PFSK-1 (cell line): ENCODE results near the gene GPR62.

Experiments
- FOXP2 ChIP-seq: optimal IDR thresholded peaks from 2 replicates; pipeline ENCODE3; 2011; ENCODE audit warnings: borderline replicate concordance, control low read depth, inconsistent platforms; ENCODE audit not compliant: insufficient read depth; ENCODE audit errors: extremely low read length, extremely low read depth
- POLR2AphosphoS5 ChIP-seq: IDR thresholded peaks from 2 replicates; pipeline ENCODE4 v1.6.1; 2012; ENCODE audit warnings: low read depth, mild to moderate bottlenecking, control low read depth, low read length, moderate library complexity
- REST ChIP-seq, 2 experiments: IDR thresholded peaks; 2 replicates each; pipeline versions ENCODE4 v1.6.1 to v1.8.0; 2011 to 2012; ENCODE audit warnings: low read depth in 2 of 2, low read length in 2 of 2, control low read depth in 1 of 2, inconsistent platforms in 1 of 2, mild to moderate bottlenecking in 1 of 2, moderate library complexity in 1 of 2; ENCODE audit not compliant: insufficient read depth in 1 of 2
- SIN3A ChIP-seq: IDR thresholded peaks from 2 replicates; pipeline ENCODE4 v1.6.1; 2012; ENCODE audit warnings: mild to moderate bottlenecking, low read length, moderate library complexity, borderline replicate concordance; ENCODE audit not compliant: insufficient read depth
- TAF1 ChIP-seq: IDR thresholded peaks from 2 replicates; pipeline ENCODE4 v1.6.1; 2012; ENCODE audit warnings: low read length, control low read depth, borderline replicate concordance; ENCODE audit not compliant: insufficient read depth

Gene GPR62

GRCh38 chr3:51953445-51953844 lies 1.7 kb upstream of the GPR62 start:
- TF ChIP-seq FOXP2, result no peak
- no peak for TF ChIP-seq SIN3A
- TF ChIP-seq TAF1, result no peak
- no peak for TF ChIP-seq POLR2AphosphoS5
- TF ChIP-seq REST (IDR thresholded peaks at IDR 0.05; ENCODE audit: insufficient read depth in 1 of 2, low read depth in 2 of 2, low read length in 2 of 2), result no peak

GRCh38 chr3:51954105-51954504 lies 1.1 kb upstream of the GPR62 start:
- TF ChIP-seq TAF1 (no peak), POLR2AphosphoS5 (no peak), SIN3A (no peak), REST (IDR thresholded peaks at IDR 0.05; ENCODE audit: insufficient read depth in 1 of 2, low read depth in 2 of 2, low read length in 2 of 2) (no peak), FOXP2 (no peak)

GRCh38 chr3:51954713-51955112 lies 468 bp upstream of the GPR62 start:
- TF ChIP-seq REST (IDR thresholded peaks at IDR 0.05; ENCODE audit: insufficient read depth in 1 of 2, low read depth in 2 of 2, low read length in 2 of 2) (no peak), SIN3A (no peak), POLR2AphosphoS5 (no peak), FOXP2 (no peak)

GRCh38 chr3:51955893-51956770 lies 951 bp downstream of the GPR62 start:
- TF ChIP-seq SIN3A (no peak), POLR2AphosphoS5 (no peak), TAF1 (no peak), FOXP2 (no peak), REST (IDR thresholded peaks at IDR 0.05; ENCODE audit: insufficient read depth in 1 of 2, low read depth in 2 of 2, low read length in 2 of 2) (no peak)
